Smooth muscle cell (in vitro differentiated cells): Measurements from ENCODE around the gene CILP. TPM values are rescaled to one million over a fixed set of nuclear protein-coding genes. Genes with fewer than 3 reads are reported as not detected.

Experiments used
- DNase-seq: peaks from one replicate; lab custom pipeline; 2025; ENCODE audit not compliant: unreplicated experiment; lab: John Stamatoyannopoulos, UW
- H2AFZ ChIP-seq: fragments of 200-600 bp; sonication (generic); 2 replicates; pipeline ENCODE4 v1.6.0; 2016; ENCODE audit warnings: antibody characterized with exemption, low read depth, mild to moderate bottlenecking
- H3F3A ChIP-seq: fragments of 200-600 bp; sonication (generic); 2 replicates; pipeline ENCODE4 v1.6.0; 2017; ENCODE audit warnings: antibody characterized with exemption, low read depth
- H3K27ac ChIP-seq: fragments of 200-600 bp; sonication (generic); 2 replicates; pipeline ENCODE4 v1.5.1; 2016; ENCODE audit warnings: low read depth, mild to moderate bottlenecking
- H3K27me3 ChIP-seq: fragments of 200-600 bp; sonication (generic); 2 replicates; pipeline ENCODE4 v1.6.1; 2016; ENCODE audit warnings: low read depth, mild to moderate bottlenecking
- H3K36me3 ChIP-seq: fragments of 200-600 bp; sonication (generic); 2 replicates; pipeline ENCODE4 v1.5.1; 2016; ENCODE audit warnings: low read depth
- H3K4me1 ChIP-seq: fragments of 200-600 bp; sonication (generic); 2 replicates; pipeline ENCODE4 v1.5.1; 2016; ENCODE audit warnings: low read depth
- H3K4me2 ChIP-seq: fragments of 200-600 bp; sonication (generic); 2 replicates; pipeline ENCODE4 v1.6.0; 2016; ENCODE audit warnings: mild to moderate bottlenecking
- H3K4me3 ChIP-seq: fragments of 200-600 bp; sonication (generic); 2 replicates; pipeline ENCODE4 v1.5.1; 2016; ENCODE audit warnings: mild to moderate bottlenecking
- H3K79me2 ChIP-seq: fragments of 200-600 bp; sonication (generic); 2 replicates; pipeline ENCODE4 v1.6.0; 2016; ENCODE audit warnings: low read depth, mild to moderate bottlenecking
- H3K9ac ChIP-seq: fragments of 200-600 bp; sonication (generic); 2 replicates; pipeline ENCODE4 v1.6.0; 2016; ENCODE audit warnings: low read depth
- H3K9me3 ChIP-seq: fragments of 200-600 bp; sonication (generic); replicated peaks from 2 replicates; pipeline ENCODE4 v1.5.1; 2016; ENCODE audit warnings: low read depth
- H4K20me1 ChIP-seq: fragments of 200-600 bp; sonication (generic); 2 replicates; pipeline ENCODE4 v1.6.0; 2016; ENCODE audit warnings: low read depth
- CTCF ChIP-seq: fragments of 200-600 bp; sonication (generic); IDR thresholded peaks from 2 replicates; pipeline ENCODE4 v1.5.1; 2017; ENCODE audit warnings: borderline replicate concordance, mild to moderate bottlenecking, antibody characterized with exemption; ENCODE audit not compliant: insufficient read depth, poor library complexity, severe bottlenecking
- WGBS: methylation state at CpG from one replicate; pipeline ENCODE4 v1.1.7; 2016; ENCODE audit warnings: low lambda C conversion rate; 5-methylcytosine and 5-hydroxymethylcytosine counted together
- polyA plus RNA-seq: library from polyadenylated mRNA; unstranded; fragments of >200 nt; fragmentation: Nextera tagmentation; extraction: Ambion mirVana; gene quantifications from 2 replicates; pipeline ENCODE4 v1.2.1, GENCODE V29; 2016
- total RNA-seq: library from RNA; depleted of rRNA; stranded (reverse); fragments of >200 nt; gene quantifications from 2 replicates; pipeline ENCODE4 v1.2.3, GENCODE V29; 2014

Gene CILP
- total and polyA plus RNA-seq, 2 experiments from 2014 or later = 84.4 to 125 TPM

- TF ChIP-seq CTCF = no peak
- Histone ChIP-seq H3K4me2 (no peak overlapping the region), H3K4me3 (no peak overlapping the region), H3K9ac (no peak overlapping the region), H3K27ac (no peak overlapping the region), H3K36me3 (no peaks in the 10 kb centered on the region), H3F3A (peaks cover 4% of the 10 kb centered on the region), H3K4me1 (peaks cover 31% of the 10 kb centered on the region), H2AFZ (no peak overlapping the region), H4K20me1 (no peaks in the 10 kb centered on the region), H3K9me3 (no peaks in the 10 kb centered on the region), H3K79me2 (no peaks in the 10 kb centered on the region), H3K27me3 (no peaks in the 10 kb centered on the region)
- 95% methylated on average over 18 of the region's 20 CpGs for WGBS
- DNase-seq = no peak
Observed at GRCh38 chr15:65206750-65207149, 4.5 kb downstream of the CILP start.

GRCh38 chr15:65204931-65205660 is 6.2 kb downstream of the CILP start:
- Histone ChIP-seq H2AFZ (no peak overlapping the region), H3K79me2 (no peaks in the 10 kb centered on the region), H3K4me3 (no peak overlapping the region), H3K9ac (no peak overlapping the region), H3K4me2 (no peak overlapping the region), H4K20me1 (no peaks in the 10 kb centered on the region), H3K27me3 (no peaks in the 10 kb centered on the region), H3K4me1 (peaks cover 17% of the 10 kb centered on the region), H3K9me3 (no peaks in the 10 kb centered on the region), H3F3A (no peaks in the 10 kb centered on the region), H3K36me3 (no peaks in the 10 kb centered on the region), H3K27ac (no peak overlapping the region)
- 91% methylated on average over 12 of the region's 12 CpGs for WGBS
- no peak for DNase-seq
- no peak for TF ChIP-seq CTCF

GRCh38 chr15:65204236-65204930 is 6.9 kb downstream of the CILP start:
- H3K4me2 ChIP-seq = no peak overlapping the region
- H3K27ac ChIP-seq = no peak overlapping the region
- H3K9me3 ChIP-seq = no peaks in the 10 kb centered on the region
- no peaks in the 10 kb centered on the region for H3K79me2 ChIP-seq
- 89% methylated on average over 6 of the region's 6 CpGs for WGBS
- DNase-seq = no peak
- H3K9ac ChIP-seq = no peak overlapping the region
- H3K4me1 ChIP-seq = peaks cover 10% of the 10 kb centered on the region
- no peaks in the 10 kb centered on the region for H3K27me3 ChIP-seq
- H4K20me1 ChIP-seq = no peaks in the 10 kb centered on the region
- TF ChIP-seq CTCF = no peak
- no peak overlapping the region for H2AFZ ChIP-seq
- no peaks in the 10 kb centered on the region for H3K36me3 ChIP-seq
- no peaks in the 10 kb centered on the region for H3F3A ChIP-seq
- H3K4me3 ChIP-seq = no peak overlapping the region
